Fibroblast of villous mesenchyme (primary cell): Measurements from ENCODE around the gene C1QTNF6. TPM values are rescaled to one million over a fixed set of nuclear protein-coding genes. Genes with fewer than 3 reads are reported as not detected.
"Not testable (repeated sequence)": the region's sequence is repeated elsewhere in the genome, so short reads cannot be mapped to it uniquely, and the experiment has no call there.

Source experiments
- DNase-seq: peaks from one replicate; pipeline ENCODE4 v3.0.0-alpha.2; 2010; ENCODE audit warnings: low read depth
- H3K4me3 ChIP-seq: 2 replicates; pipeline ENCODE4 v1.5.1; 2011; ENCODE audit warnings: low read depth, mild to moderate bottlenecking, low read length
- total RNA-seq: library from RNA; depleted of rRNA; stranded (reverse); fragments of >200 nt; gene quantifications from 2 replicates; pipeline ENCODE4 v1.2.3, GENCODE V29; 2012
- TF ChIP-seq, protein P1 (sequence below): IDR thresholded peaks from 2 replicates; pipeline ENCODE4 v1.5.1; 2012; ENCODE audit warnings: low read depth, mild to moderate bottlenecking, low read length; ENCODE audit not compliant: insufficient read depth

Gene C1QTNF6
- 9.5 and 10.6 TPM in 2 replicates for total RNA-seq

DNA sequence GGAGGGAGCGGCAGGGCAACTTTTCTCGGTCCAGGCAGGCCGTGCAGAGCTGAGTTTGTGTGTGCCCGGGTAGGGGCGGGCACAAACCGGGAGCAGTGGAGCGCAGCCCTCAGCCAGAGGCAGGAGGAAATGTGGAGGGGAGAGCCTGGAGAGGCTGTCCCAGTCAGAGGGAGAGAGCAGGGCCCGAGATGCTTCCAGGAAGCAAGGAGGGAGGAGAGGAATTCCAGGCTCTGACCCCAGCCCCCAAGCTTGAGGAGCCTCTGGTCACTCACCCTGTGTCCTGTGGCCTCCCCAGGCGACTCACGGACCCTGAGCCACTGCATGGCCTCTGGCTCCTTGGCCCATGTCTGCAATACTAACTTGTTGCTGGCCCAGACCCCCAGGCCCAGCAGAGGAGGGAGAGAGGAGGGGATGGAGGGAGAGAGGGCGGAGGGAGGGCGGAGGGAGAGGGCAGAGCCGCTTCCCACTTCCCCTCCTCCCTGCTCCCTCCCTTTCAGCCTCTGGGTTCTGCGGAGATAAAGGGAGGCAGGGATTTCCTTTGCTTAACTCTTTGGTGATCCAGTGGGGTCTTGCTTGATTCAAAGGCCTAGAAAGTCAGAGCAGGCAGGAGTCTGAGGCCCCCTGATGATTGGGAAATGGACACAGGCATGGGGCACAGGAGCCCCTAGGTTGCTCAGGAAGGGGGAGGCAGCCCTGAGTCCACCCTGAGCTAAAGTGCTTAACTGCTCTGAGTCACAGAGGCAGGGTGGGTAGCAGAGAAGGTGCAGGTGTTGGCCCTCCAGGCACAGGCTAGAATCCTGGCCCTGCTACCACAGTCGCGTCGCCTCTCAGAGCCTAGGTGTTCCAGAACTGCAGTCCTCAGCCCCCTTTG, at the start of gene C1QTNF6:
Gene C1QTNF6, minus strand, starts transcription at position 357 of the 871 bp plus-strand sequence. Its CDS starts 34 bp downstream, at position 323.
- TF ChIP-seq, protein P1, sequence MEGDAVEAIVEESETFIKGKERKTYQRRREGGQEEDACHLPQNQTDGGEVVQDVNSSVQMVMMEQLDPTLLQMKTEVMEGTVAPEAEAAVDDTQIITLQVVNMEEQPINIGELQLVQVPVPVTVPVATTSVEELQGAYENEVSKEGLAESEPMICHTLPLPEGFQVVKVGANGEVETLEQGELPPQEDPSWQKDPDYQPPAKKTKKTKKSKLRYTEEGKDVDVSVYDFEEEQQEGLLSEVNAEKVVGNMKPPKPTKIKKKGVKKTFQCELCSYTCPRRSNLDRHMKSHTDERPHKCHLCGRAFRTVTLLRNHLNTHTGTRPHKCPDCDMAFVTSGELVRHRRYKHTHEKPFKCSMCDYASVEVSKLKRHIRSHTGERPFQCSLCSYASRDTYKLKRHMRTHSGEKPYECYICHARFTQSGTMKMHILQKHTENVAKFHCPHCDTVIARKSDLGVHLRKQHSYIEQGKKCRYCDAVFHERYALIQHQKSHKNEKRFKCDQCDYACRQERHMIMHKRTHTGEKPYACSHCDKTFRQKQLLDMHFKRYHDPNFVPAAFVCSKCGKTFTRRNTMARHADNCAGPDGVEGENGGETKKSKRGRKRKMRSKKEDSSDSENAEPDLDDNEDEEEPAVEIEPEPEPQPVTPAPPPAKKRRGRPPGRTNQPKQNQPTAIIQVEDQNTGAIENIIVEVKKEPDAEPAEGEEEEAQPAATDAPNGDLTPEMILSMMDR: no peak
- DNase-seq: peak; percentile 69
- peak within 1 kb of the TSS; percentile 72 for H3K4me3 ChIP-seq

GRCh38 chr22:37235897-37236607, 48.0 kb upstream of the C1QTNF6 start:
- no peak for DNase-seq
- no peak overlapping the region for H3K4me3 ChIP-seq
- TF ChIP-seq, protein P1: no peak

DNA sequence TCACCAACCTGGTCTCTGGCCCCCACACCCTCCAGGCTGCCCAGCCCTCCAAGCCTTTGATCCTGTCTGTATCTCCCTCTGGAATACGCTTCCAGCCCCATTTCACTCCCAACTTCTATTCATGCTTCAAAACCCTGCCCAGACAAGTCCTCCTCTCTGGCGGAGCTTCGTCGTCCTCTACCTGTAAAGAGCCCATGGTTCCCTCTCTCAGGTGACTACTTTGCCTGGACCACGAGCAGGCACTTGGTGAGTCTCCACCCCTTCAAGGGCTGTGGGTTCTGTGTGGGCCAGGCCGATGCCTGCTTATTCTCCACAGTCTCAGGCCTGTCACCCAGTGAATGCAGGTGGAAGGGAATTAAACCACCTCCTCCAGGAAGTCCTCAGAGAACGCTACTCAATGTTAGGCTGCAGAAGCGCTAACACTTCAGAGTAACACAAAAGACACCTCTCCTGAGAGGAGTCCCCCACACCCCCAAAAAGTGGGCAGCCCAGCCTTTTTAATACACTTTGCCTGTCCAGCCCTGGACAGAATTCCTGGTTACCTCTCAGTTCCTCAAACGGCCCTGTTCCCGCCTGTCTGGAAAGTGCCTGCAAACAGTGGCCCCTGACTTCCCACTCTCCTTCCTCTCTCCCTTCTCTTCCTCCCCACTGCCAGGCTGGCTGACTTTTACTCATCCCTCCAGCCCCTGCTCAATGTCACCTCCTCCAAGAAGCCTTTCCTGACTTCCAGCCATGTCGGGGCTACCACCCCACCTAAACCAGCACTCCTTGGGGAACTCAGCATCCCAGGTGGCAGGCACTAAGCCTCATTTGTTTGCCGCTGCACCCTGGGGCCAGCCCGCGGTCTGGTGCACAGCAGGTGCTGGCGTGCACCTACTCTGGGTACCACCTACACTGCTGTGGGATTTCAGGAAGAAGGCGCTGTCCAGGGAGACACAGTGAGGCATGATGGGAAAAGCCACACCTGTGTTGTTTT, 47.0 kb upstream of the C1QTNF6 start:
- no peak overlapping the region for H3K4me3 ChIP-seq
- no peak for DNase-seq
- TF ChIP-seq, protein P1: no peak

DNA sequence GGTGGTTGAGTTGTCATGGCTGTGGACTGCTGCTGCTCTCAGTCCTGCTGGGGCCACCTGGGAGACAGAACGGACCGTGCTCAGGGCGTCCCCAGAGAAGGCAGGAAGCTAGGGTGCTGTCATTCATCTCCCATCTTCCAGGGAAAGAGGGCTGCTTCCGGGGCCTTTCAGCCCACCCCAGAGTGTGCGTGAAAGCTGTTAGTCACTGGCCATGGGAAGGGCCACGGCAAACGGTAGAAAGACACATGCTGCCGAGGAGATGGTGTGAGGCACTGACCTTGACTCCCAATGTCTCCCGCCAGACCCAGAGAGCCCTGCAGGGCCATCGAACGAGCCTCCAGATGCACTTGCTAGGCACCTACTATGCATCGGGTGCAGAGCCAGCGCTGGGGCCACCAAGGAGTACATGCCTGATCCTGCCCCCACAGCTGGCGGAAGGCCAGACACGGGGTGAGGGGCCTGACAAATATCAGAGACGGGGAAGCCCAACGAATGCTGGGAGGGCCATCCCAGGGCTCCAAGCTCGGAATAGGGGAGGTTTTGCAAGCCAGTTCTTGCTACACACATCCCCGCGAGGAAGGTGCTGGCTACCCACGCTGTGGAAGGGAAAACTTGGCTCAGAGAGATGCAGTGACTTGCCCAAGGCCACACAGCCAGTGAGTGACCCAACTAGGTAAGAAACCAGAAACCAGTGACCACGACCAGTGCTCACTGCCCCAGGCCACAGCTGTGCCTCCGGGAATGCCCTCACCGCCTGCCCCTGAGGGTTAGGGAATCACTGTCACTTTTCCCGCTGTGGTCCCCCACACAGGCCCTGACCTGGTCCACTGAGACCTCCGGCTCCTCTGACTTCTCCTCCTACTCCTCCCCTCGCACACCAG, 45.9 kb upstream of the C1QTNF6 start:
- DNase-seq: no peak
- TF ChIP-seq, protein P1: no peak
- H3K4me3 ChIP-seq: no peak overlapping the region

GRCh38 chr22:37233371-37233750, 45.3 kb upstream of the C1QTNF6 start:
- not testable (repeated sequence) for DNase-seq, H3K4me3 ChIP-seq

DNA sequence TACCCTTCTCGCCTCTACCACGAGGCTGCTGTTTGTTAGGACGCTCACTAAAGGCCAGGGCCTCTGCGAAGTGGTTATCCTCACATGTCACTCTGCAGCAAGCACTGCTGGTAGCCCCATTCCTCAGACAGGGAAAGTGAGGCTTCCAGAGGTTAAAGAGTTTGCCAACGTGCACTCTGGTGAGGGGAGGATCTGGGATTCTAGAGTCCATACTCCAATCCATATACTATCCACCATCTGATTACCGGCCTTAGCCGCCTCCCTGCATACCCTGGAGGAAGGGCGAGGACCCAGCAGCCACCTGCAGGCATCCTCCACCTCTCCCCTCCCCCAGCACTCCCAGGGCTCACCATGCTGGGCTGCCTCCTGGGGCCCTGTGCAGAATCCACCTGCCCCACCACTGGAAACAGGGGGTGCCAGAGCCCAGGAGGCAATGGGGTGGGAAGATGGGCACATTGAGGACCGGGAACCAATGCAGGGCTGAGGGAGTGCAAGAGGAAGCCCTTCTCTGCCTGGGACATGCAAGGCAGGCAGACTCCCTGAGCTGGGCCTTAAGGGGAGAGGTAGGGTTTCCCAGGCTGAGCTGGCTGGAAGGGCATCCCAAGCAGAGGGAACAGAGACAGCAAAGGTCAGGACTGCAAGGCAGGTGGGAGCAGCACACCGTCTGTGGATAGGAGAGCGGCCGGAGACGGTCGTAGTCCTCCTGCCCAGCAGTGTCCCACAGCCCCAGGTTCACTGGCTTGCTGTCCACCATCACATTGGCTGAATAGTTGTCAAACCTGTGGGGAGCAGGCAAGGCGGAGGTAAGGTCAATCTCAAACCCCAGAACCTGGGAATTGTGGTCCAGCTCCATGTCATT, 44.3 kb upstream of the C1QTNF6 start:
- TF ChIP-seq, protein P1: no peak
- no peak for DNase-seq
- no peak overlapping the region for H3K4me3 ChIP-seq
